ENCODE data around the gene CYP21A2.

Gene CYP21A2

GRCh38 chr6:32083812-32084768, 45.9 kb downstream of the CYP21A2 start:
- DNase-seq, result no peak

- DNase-seq, result no peak
These were observed 46.6 kb downstream of the CYP21A2 start for GRCh38 chr6:32084780-32085179.

GRCh38 chr6:32085759-32086459, 47.7 kb downstream of the CYP21A2 start:
- no peak for DNase-seq

GRCh38 chr6:32086661-32087573, 48.7 kb downstream of the CYP21A2 start:
- peak; percentile 16 to 51 (median 44) for DNase-seq

- DNase-seq, result peak; percentile 37 to 72 (median 50)
These were observed 49.6 kb downstream of the CYP21A2 start for GRCh38 chr6:32087574-32088486.

- DNase-seq, result no peak
These were observed 50.4 kb downstream of the CYP21A2 start for GRCh38 chr6:32088487-32089049.

GRCh38 chr6:32089082-32089828, 51.0 kb downstream of the CYP21A2 start:
- DNase-seq, result no peak
